Endothelial cell (in vitro differentiated cells): ENCODE results near the gene SPHK2. TPM values are rescaled to one million over a fixed set of nuclear protein-coding genes. Genes with fewer than 3 reads are reported as not detected.

Experiments used
- DNase-seq: peaks from one replicate; pipeline ENCODE4 v3.0.0; 2021; ENCODE audit warnings: low spot score
- H3K27ac Mint-ChIP-seq: one replicate; pipeline ENCODE4 v1.8.0; 2021; ENCODE audit warnings: mixed read lengths, inconsistent platforms; ENCODE audit not compliant: unreplicated experiment
- H3K27me3 Mint-ChIP-seq: one replicate; pipeline ENCODE4 v1.8.0; 2021; ENCODE audit warnings: mild to moderate bottlenecking, moderate library complexity, mixed read lengths, inconsistent platforms; ENCODE audit not compliant: unreplicated experiment
- H3K36me3 Mint-ChIP-seq: one replicate; pipeline ENCODE4 v1.8.0; 2021; ENCODE audit warnings: mild to moderate bottlenecking, low read depth, mixed read lengths, inconsistent platforms; ENCODE audit not compliant: unreplicated experiment
- H3K4me1 Mint-ChIP-seq: one replicate; pipeline ENCODE4 v1.8.0; 2021; ENCODE audit warnings: mild to moderate bottlenecking, mixed read lengths, inconsistent platforms; ENCODE audit not compliant: unreplicated experiment
- H3K4me3 Mint-ChIP-seq: one replicate; pipeline ENCODE4 v1.8.0; 2021; ENCODE audit warnings: mild to moderate bottlenecking, mixed read lengths, inconsistent platforms; ENCODE audit not compliant: unreplicated experiment
- H3K9me3 Mint-ChIP-seq: one replicate; pipeline ENCODE4 v1.8.0; 2021; ENCODE audit warnings: mixed read lengths, inconsistent platforms; ENCODE audit not compliant: unreplicated experiment
- CTCF ChIP-seq: fragments of 200-600 bp; sonication (generic); IDR thresholded peaks from one replicate; pipeline ENCODE4 v1.5.0; 2021; ENCODE audit warnings: antibody characterized with exemption; ENCODE audit not compliant: unreplicated experiment
- total RNA-seq: library from RNA; stranded (reverse); fragmentation: NEBNext Ultra II Directional; extraction: Animal tissue kit (Norgen Biotek cat#: 25700); gene quantifications from one replicate; pipeline ENCODE4 v1.2.1, GENCODE V29; 2021; ENCODE audit not compliant: unreplicated experiment

The SPHK2 gene
- total RNA-seq, 1 donor from 2014 or later, result 24.7 TPM

DNA sequence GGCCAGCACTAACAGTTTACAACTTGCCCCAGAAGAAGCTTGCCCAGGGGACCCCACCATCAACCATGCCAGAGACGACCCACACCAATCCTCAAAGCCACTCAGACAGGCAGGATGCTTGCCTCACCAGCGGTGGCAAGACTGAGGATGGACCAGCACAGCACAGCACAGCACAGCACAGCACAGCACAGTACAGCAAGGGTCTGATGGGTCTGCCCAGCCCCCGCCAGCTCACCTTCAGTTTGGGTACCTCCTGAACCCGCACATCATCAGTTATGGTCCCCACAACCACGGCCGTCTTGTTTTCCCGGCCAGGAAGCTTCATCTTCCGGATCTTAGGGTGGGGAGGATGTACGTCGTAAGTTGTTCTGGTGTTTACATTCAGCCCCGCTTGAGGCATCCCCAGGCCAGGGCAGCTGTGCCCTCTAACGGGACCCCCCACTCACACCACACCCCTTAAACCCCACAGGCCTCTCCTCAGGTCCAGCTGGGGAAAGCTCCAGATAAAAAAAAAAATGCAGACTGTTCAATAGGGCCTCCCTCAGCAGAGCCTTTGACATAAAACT lies 2.7 kb upstream of the SPHK2 start:
- no peak for TF ChIP-seq CTCF
- Mint-ChIP-seq H3K4me1 (peaks cover 28% of the 10 kb centered on the region), H3K9me3 (no peaks in the 10 kb centered on the region), H3K4me3 (peak overlapping the region; percentile 99), H3K27ac (no peak overlapping the region), H3K36me3 (peaks cover 30% of the 10 kb centered on the region), H3K27me3 (peaks cover 15% of the 10 kb centered on the region)
- DNase-seq, result no peak

GRCh38 chr19:48617146-48617937 lies 2.0 kb upstream of the SPHK2 start:
- Mint-ChIP-seq H3K9me3 (no peaks in the 10 kb centered on the region), H3K4me1 (peaks cover 28% of the 10 kb centered on the region), H3K27ac (peak overlapping the region; percentile 96), H3K27me3 (peaks cover 15% of the 10 kb centered on the region), H3K36me3 (peaks cover 32% of the 10 kb centered on the region), H3K4me3 (peak overlapping the region; percentile 99)
- no peak for TF ChIP-seq CTCF
- no peak for DNase-seq

DNA sequence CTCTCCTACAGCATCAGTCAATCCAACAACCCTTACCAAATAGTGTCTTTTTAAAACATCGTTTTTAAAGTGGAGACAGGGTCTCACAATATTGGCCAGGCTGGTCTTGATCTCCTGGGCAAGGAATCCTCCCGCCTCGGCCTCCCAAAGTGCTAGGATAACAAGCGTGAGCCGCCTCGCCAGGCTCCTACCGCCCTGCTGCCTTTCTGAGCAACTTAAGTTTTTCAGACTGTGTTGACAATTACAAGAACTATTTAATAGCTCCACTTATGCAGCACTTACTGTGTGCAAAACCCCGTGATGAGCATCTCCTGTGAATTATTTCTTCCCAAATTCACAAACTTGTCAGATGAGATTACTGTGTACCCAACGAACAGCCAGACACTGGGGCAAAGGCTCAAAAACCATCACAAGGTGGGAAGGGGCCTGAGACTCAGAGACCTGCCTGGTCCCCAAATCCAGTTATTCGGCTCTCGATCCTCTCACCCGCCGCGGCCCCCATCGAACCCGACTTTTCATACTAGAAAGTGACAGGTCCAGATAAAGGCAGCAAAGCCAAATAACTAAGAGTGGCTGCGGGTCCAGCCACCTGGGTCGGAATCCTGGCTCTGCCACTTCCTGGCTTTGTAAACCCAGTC lies 909 bp upstream of the SPHK2 start:
- no peak for TF ChIP-seq CTCF
- DNase-seq, result no peak
- H3K4me1 Mint-ChIP-seq, result peaks cover 30% of the 10 kb centered on the region
- peaks cover 15% of the 10 kb centered on the region for H3K27me3 Mint-ChIP-seq
- H3K36me3 Mint-ChIP-seq, result peaks cover 36% of the 10 kb centered on the region
- peak overlapping the region; percentile 99 for H3K4me3 Mint-ChIP-seq
- peak overlapping the region; percentile 96 for H3K27ac Mint-ChIP-seq
- no peaks in the 10 kb centered on the region for H3K9me3 Mint-ChIP-seq

- peaks cover 36% of the 10 kb centered on the region for H3K4me1 Mint-ChIP-seq
- peak overlapping the region; percentile 89 for H3K27ac Mint-ChIP-seq
- H3K36me3 Mint-ChIP-seq, result peaks cover 34% of the 10 kb centered on the region
- no peak for DNase-seq
- no peak for TF ChIP-seq CTCF
- H3K9me3 Mint-ChIP-seq, result no peaks in the 10 kb centered on the region
- H3K4me3 Mint-ChIP-seq, result peak overlapping the region; percentile 99
- peaks cover 11% of the 10 kb centered on the region for H3K27me3 Mint-ChIP-seq
Measured at GRCh38 chr19:48619692-48620585, 633 bp downstream of the SPHK2 start.
